Testis (tissue), 3 donors: ENCODE results near the gene GABBR2. TPM values are rescaled to one million over a fixed set of nuclear protein-coding genes. Genes with fewer than 3 reads are reported as not detected.

ENCODE experiments used
- DNase-seq: peaks from one replicate; pipeline ENCODE4 v3.0.0-alpha.2; 2019
- H3K27ac ChIP-seq, 2 donors: fragments of 200-600 bp; sonication (generic); one replicate each; pipeline ENCODE4 v1.5.1; 2019
- H3K27me3 ChIP-seq: fragments of 200-600 bp; sonication (generic); one replicate; pipeline ENCODE4 v1.5.1; 2019
- H3K36me3 ChIP-seq: fragments of 200-600 bp; sonication (generic); one replicate; pipeline ENCODE4 v1.5.1; 2017; ENCODE audit warnings: low read depth; ENCODE audit errors: missing control alignments
- H3K4me1 ChIP-seq: fragments of 200-600 bp; sonication (generic); one replicate; pipeline ENCODE4 v1.5.1; 2019
- H3K4me3 ChIP-seq, 2 donors: fragments of 200-600 bp; sonication (generic); one replicate each; pipeline ENCODE4 v1.5.1; 2017 to 2019
- H3K9me3 ChIP-seq: fragments of 200-600 bp; sonication (generic); one replicate; pipeline ENCODE4 v1.5.1; 2017
- CTCF ChIP-seq, 3 experiments: fragments of 450-650 bp in 2 of 3; fragments of 200-600 bp in 1 of 3; sonication (generic) in 1 of 3; IDR thresholded peaks; one replicate each; pipeline ENCODE4 v1.5.1; 2016 to 2019; ENCODE audit warnings: antibody characterized with exemption in 3 of 3, mild to moderate bottlenecking in 2 of 3, moderate library complexity in 1 of 3
- POLR2A ChIP-seq: fragments of 450-650 bp; IDR thresholded peaks from one replicate; pipeline ENCODE4 v1.6.1; 2017; ENCODE audit warnings: antibody characterized with exemption, mild to moderate bottlenecking, moderate library complexity
- WGBS, 2 donors: methylation state at CpG; one replicate each; pipeline ENCODE4 v1.1.5; 2018; 5-methylcytosine and 5-hydroxymethylcytosine counted together
- intact Hi-C: fragments of 100-400 bp; cut with DNase I; formaldehyde crosslinking; loops from one replicate; pipeline ENCODE4 v1.15.1; 2023; ENCODE audit warnings: low total_unique reads
- polyA plus RNA-seq: library from polyadenylated mRNA; stranded (reverse); fragments of 350-450 nt; fragmentation: Illumina TruSeq; extraction: RNeasy Lipid Tissue Mini Kit (QIAGEN cat#74804); gene quantifications from one replicate; pipeline ENCODE4 v1.2.3, GENCODE V29; 2014; ENCODE audit warnings: low read depth, low replicate concordance; ENCODE audit not compliant: insufficient read depth
- total RNA-seq, 2 donors: library from RNA; depleted of rRNA; stranded (reverse); fragments of >200 nt; gene quantifications; one replicate each; pipeline ENCODE4 v1.2.3, GENCODE V29; 2016

The GABBR2 gene
- total and polyA plus RNA-seq, 3 donors from 2014 or later = 3.0 to 8.1 (median 6.9) TPM

- Histone ChIP-seq H3K9me3 (no peaks in the 10 kb centered on the region), H3K27ac (no peak overlapping the region), H3K4me1 (no peaks in the 10 kb centered on the region), H3K4me3 (no peak overlapping the region), H3K27me3 (no peaks in the 10 kb centered on the region), H3K36me3 (no peaks in the 10 kb centered on the region)
- no peak for TF ChIP-seq POLR2A
- TF ChIP-seq CTCF (IDR thresholded peaks at IDR 0.05) = no peak
- intact Hi-C loops = no loop called here
- DNase-seq = no peak
- WGBS, 2 donors = 82 to 84% methylated on average over 6 of the region's 6 CpGs
These were observed 397.9 kb downstream of the GABBR2 start for GRCh38 chr9:98310752-98311392.

DNA sequence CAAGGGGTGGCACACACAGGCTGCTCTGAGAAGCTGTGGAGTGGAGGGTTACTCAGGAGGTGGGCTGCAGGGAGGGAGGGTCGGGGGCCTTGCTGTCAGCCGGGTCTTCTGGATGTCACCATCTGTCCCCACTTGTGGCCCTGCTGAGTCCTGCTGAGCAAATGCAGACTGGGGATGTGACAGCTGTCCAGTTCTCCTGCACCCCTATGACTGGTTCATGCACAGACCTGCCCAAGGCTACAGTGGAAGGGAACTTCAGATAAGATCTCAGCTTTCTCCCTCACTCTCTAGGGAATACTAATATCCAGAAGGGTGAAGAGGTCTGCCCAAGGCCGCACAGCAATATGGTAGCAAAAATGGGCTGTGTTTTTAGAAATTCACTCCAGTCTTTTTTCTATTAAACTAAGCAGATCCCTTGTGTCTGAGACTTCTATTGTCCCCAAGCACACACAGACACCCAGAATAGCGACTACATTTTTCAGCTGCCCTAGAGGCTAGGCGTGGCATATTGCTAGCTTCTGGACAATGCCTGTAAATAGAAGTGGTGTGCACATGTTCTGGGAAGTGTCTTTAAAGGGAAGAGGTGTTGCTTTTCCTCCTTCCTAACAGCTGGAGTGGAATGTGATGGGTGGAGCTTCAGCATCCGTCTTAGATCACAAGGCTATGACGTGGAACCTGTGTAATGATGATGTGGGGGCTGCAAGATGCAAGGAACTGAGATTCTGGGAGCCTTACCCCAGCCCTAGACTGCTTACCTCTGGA lies 402.2 kb downstream of the GABBR2 start:
- Histone ChIP-seq H3K27ac (no peak overlapping the region), H3K27me3 (no peaks in the 10 kb centered on the region), H3K4me3 (no peak overlapping the region), H3K9me3 (no peaks in the 10 kb centered on the region), H3K36me3 (no peaks in the 10 kb centered on the region), H3K4me1 (peaks cover 10% of the 10 kb centered on the region)
- TF ChIP-seq CTCF (IDR thresholded peaks at IDR 0.05) = no peak
- no peak for TF ChIP-seq POLR2A
- DNase-seq = no peak
- intact Hi-C loops = no loop called here
- WGBS, 2 donors = 67 to 72% methylated on average over 6 to 7 of the region's 7 CpGs

GRCh38 chr9:98304381-98304780 lies 404.4 kb downstream of the GABBR2 start:
- TF ChIP-seq POLR2A (no peak), CTCF (IDR thresholded peaks at IDR 0.05) (no peak)
- Histone ChIP-seq H3K4me3 (no peak overlapping the region), H3K9me3 (no peaks in the 10 kb centered on the region), H3K4me1 (peaks cover 14% of the 10 kb centered on the region), H3K36me3 (no peaks in the 10 kb centered on the region), H3K27ac (no peak overlapping the region), H3K27me3 (no peaks in the 10 kb centered on the region)
- intact Hi-C loops = no loop called here
- WGBS, 2 donors = 92% methylated on average over 4 of the region's 4 CpGs
- no peak for DNase-seq

GRCh38 chr9:98303633-98304125 lies 405.1 kb downstream of the GABBR2 start:
- no peaks in the 10 kb centered on the region for H3K9me3 ChIP-seq
- no peaks in the 10 kb centered on the region for H3K27me3 ChIP-seq
- H3K36me3 ChIP-seq = no peaks in the 10 kb centered on the region
- peaks cover 14% of the 10 kb centered on the region for H3K4me1 ChIP-seq
- TF ChIP-seq POLR2A (no peak), CTCF (IDR thresholded peaks at IDR 0.05) (no peak)
- no peak for DNase-seq
- 87 to 88% methylated on average over 7 to 8 of the region's 8 CpGs for WGBS, 2 donors
- intact Hi-C loops = no loop called here
- H3K27ac ChIP-seq = no peak overlapping the region
- no peak overlapping the region for H3K4me3 ChIP-seq
